Peyer's patch (tissue), 4 donors: Measurements from ENCODE around the gene ANKS4B.

Source experiments
- CTCF ChIP-seq, 6 experiments: fragments of 450-650 bp in 4 of 6; fragments of 200-600 bp in 2 of 6; sonication (generic) in 1 of 6; IDR thresholded peaks; one replicate each; pipeline ENCODE4 v1.5.1; 2017 to 2019; ENCODE audit warnings: antibody characterized with exemption in 6 of 6, mild to moderate bottlenecking in 3 of 6, moderate library complexity in 1 of 6
- POLR2A ChIP-seq, 2 donors: fragments of 450-650 bp; IDR thresholded peaks; one replicate each; pipeline ENCODE4 v1.5.1; 2017; ENCODE audit warnings: antibody characterized with exemption in 2 of 2, mild to moderate bottlenecking in 2 of 2, moderate library complexity in 2 of 2

- TF ChIP-seq CTCF (IDR thresholded peaks at IDR 0.05) (peak in 5 of 6 experiments; percentile 63 to 82 (median 78)), POLR2A (IDR thresholded peaks at IDR 0.05) (no peak)
These were observed 44.6 kb downstream of the ANKS4B start, which contains the start of gene CRYM for GRCh38 chr16:21277927-21278706.
